ENCODE data around the gene DHRS12.

DHRS12 gene

GRCh38 chr13:51742031-51742430, 61.9 kb downstream of the DHRS12 start:
- no peak overlapping the region for H3K4me3 ChIP-seq (ENCODE audit: control insufficient read depth, low read depth, low read length)
- no peak for DNase-seq (ENCODE audit: low read depth)
- no peak for TF ChIP-seq CTCF (conservative IDR thresholded peaks at IDR 0.05; ENCODE audit: control insufficient read depth, insufficient read depth, low read depth, low read length)

- H3K4me3 ChIP-seq (ENCODE audit: control insufficient read depth, low read depth, low read length) = no peak overlapping the region
- no peak for TF ChIP-seq CTCF (conservative IDR thresholded peaks at IDR 0.05; ENCODE audit: control insufficient read depth, insufficient read depth, low read depth, low read length)
- peak; percentile 78 for DNase-seq (ENCODE audit: low read depth)
Observed at GRCh38 chr13:51740698-51741097, 63.3 kb downstream of the DHRS12 start.

- no peak for TF ChIP-seq CTCF (conservative IDR thresholded peaks at IDR 0.05; ENCODE audit: control insufficient read depth, insufficient read depth, low read depth, low read length)
- no peak overlapping the region for H3K4me3 ChIP-seq (ENCODE audit: control insufficient read depth, low read depth, low read length)
- peak; percentile 32 for DNase-seq (ENCODE audit: low read depth)
Observed at GRCh38 chr13:51739027-51739764, 64.8 kb downstream of the DHRS12 start.

GRCh38 chr13:51738226-51738905, 65.6 kb downstream of the DHRS12 start:
- DNase-seq (ENCODE audit: low read depth) = no peak
- no peak overlapping the region for H3K4me3 ChIP-seq (ENCODE audit: control insufficient read depth, low read depth, low read length)
- TF ChIP-seq CTCF (conservative IDR thresholded peaks at IDR 0.05; ENCODE audit: control insufficient read depth, insufficient read depth, low read depth, low read length) = no peak

GRCh38 chr13:51737609-51738008, 66.4 kb downstream of the DHRS12 start:
- no peak for TF ChIP-seq CTCF (conservative IDR thresholded peaks at IDR 0.05; ENCODE audit: control insufficient read depth, insufficient read depth, low read depth, low read length)

GRCh38 chr13:51734786-51735185, 69.2 kb downstream of the DHRS12 start:
- no peak for TF ChIP-seq CTCF (conservative IDR thresholded peaks at IDR 0.05; ENCODE audit: control insufficient read depth, insufficient read depth, low read depth, low read length)
- no peak overlapping the region for H3K4me3 ChIP-seq (ENCODE audit: control insufficient read depth, low read depth, low read length)
- DNase-seq (ENCODE audit: low read depth) = no peak

More at GRCh38 chr13:51737609-51738008, 66.4 kb downstream of the DHRS12 start:
- no peak overlapping the region for H3K4me3 ChIP-seq (ENCODE audit: control insufficient read depth, low read depth, low read length)
- no peak for DNase-seq (ENCODE audit: low read depth)
